HFFc6 (cell line): ENCODE results near the gene SBNO2. TPM values are rescaled to one million over a fixed set of nuclear protein-coding genes. Genes with fewer than 3 reads are reported as not detected.

Experiments used
- DNase-seq: peaks from one replicate; pipeline ENCODE4 v3.0.0-alpha.2; 2018
- H3K27ac Mint-ChIP-seq: 2 replicates; pipeline ENCODE4 v1.8.0; 2020; ENCODE audit warnings: mild to moderate bottlenecking, mixed read lengths
- H3K27me3 Mint-ChIP-seq: 2 replicates; pipeline ENCODE4 v1.8.0; 2021; ENCODE audit warnings: mild to moderate bottlenecking, moderate library complexity, mixed read lengths; ENCODE audit not compliant: insufficient read depth
- H3K36me3 Mint-ChIP-seq: 2 replicates; pipeline ENCODE4 v1.8.0; 2021; ENCODE audit warnings: low read depth, mixed read lengths
- H3K4me1 Mint-ChIP-seq: 2 replicates; pipeline ENCODE4 v1.8.0; 2020; ENCODE audit warnings: low read depth, mixed read lengths
- H3K4me3 Mint-ChIP-seq: 2 replicates; pipeline ENCODE4 v1.8.0; 2020; ENCODE audit warnings: mild to moderate bottlenecking, moderate library complexity, mixed read lengths
- H3K9me3 Mint-ChIP-seq: 2 replicates; pipeline ENCODE4 v1.8.0; 2020; ENCODE audit warnings: mild to moderate bottlenecking, mixed read lengths
- total RNA-seq, 6 experiments: library from RNA; stranded (reverse); fragmentation: NEBNext Ultra II Directional; extraction: Animal tissue kit (Norgen Biotek cat#: 25700); gene quantifications; 2 replicates in 1 of 6; 3 replicates in 5 of 6; pipeline ENCODE4 v1.2.3, GENCODE V29; 2021
- TF ChIP-seq, protein P1 (sequence below): fragments of 200-600 bp; sonication (generic); IDR thresholded peaks from 2 replicates; pipeline ENCODE4 v1.5.0; 2021; ENCODE audit warnings: antibody characterized with exemption, mild to moderate bottlenecking

The SBNO2 gene
- total RNA-seq, 6 experiments from 2014 or later, result 33.7 to 49.8 (median 41.5) TPM

DNA sequence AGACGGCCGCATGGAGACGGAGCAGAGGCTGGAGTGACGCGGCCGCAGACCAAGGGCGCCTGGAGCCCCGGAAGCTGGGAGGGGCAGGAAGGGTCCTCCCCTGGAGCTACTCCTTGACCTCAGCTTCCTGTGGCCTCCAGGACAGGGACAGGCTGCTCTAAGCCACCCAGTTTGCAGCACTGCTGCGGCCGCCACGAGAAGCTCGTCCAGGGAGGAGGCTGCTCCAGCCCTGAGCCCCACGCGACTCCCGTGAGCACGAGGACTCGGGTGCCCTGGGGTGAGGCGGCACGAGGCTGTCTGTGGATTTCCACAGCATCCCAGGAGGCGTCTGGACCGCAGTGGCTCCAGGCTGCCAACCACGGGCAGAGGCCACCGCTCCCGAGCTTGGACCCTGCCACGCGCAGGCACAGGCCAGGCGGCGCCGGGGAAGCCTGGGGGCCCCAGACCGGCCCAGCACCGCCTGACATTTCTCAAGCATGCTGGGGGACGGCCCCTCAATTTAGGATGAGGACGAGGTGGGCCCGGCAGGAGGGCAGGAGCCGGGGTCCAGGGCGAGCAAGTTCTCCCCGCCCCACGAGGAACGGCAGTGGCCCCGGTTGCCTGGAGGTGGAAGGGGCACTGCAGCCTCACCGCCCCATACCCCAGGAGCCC is 10.7 kb downstream of the SBNO2 start:
- DNase-seq, result no peak
- Mint-ChIP-seq H3K27ac (no peak overlapping the region), H3K27me3 (no peaks in the 10 kb centered on the region; the same call in 1 of the 2 replicates), H3K4me3 (no peak overlapping the region), H3K36me3 (peaks cover 6% of the 10 kb centered on the region; the same call in 1 of the 2 replicates), H3K9me3 (no peaks in the 10 kb centered on the region), H3K4me1 (no peaks in the 10 kb centered on the region)
- TF ChIP-seq, protein P1, sequence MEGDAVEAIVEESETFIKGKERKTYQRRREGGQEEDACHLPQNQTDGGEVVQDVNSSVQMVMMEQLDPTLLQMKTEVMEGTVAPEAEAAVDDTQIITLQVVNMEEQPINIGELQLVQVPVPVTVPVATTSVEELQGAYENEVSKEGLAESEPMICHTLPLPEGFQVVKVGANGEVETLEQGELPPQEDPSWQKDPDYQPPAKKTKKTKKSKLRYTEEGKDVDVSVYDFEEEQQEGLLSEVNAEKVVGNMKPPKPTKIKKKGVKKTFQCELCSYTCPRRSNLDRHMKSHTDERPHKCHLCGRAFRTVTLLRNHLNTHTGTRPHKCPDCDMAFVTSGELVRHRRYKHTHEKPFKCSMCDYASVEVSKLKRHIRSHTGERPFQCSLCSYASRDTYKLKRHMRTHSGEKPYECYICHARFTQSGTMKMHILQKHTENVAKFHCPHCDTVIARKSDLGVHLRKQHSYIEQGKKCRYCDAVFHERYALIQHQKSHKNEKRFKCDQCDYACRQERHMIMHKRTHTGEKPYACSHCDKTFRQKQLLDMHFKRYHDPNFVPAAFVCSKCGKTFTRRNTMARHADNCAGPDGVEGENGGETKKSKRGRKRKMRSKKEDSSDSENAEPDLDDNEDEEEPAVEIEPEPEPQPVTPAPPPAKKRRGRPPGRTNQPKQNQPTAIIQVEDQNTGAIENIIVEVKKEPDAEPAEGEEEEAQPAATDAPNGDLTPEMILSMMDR, result no peak

GRCh38 chr19:1162404-1163282 is 11.4 kb downstream of the SBNO2 start:
- no peak for DNase-seq
- Mint-ChIP-seq H3K27ac (no peak overlapping the region), H3K4me3 (no peak overlapping the region), H3K9me3 (no peaks in the 10 kb centered on the region), H3K36me3 (peaks cover 6% of the 10 kb centered on the region; the same call in 1 of the 2 replicates), H3K27me3 (no peaks in the 10 kb centered on the region; the same call in 1 of the 2 replicates), H3K4me1 (no peaks in the 10 kb centered on the region)
- TF ChIP-seq, protein P1, result no peak

DNA sequence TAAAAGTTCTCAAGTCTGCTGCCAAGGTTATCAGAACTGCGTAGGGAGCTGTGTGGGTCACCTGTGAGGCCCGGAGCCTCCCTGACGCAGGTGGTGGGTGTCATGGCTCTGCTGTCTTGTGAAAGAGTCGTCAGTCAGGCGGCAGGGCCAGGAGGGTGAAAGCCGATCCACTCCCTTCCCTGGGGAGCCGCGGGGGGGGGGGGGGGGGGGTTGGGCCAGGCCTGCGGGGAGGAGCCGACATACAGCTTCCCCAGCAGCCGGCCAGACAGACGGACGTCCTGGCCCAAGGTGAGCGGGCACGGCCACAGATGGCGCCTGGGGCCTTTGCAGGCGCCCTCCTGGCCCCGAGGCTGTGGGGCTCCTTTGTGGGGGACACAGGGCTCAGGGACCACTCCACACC is 12.4 kb downstream of the SBNO2 start:
- no peak for DNase-seq

GRCh38 chr19:1159864-1160595 is 14.0 kb downstream of the SBNO2 start:
- no peaks in the 10 kb centered on the region for H3K27me3 Mint-ChIP-seq

More for the DNA sequence above, 12.4 kb downstream of the SBNO2 start:
- peaks cover 4% of the 10 kb centered on the region; the same call in 1 of the 2 replicates for H3K36me3 Mint-ChIP-seq
- H3K9me3 Mint-ChIP-seq, result no peaks in the 10 kb centered on the region
- H3K27ac Mint-ChIP-seq, result no peak overlapping the region
- no peak overlapping the region for H3K4me3 Mint-ChIP-seq
- H3K4me1 Mint-ChIP-seq, result no peaks in the 10 kb centered on the region
- H3K27me3 Mint-ChIP-seq, result no peaks in the 10 kb centered on the region; the same call in 1 of the 2 replicates
- TF ChIP-seq, protein P1, result no peak

More at GRCh38 chr19:1159864-1160595, 14.0 kb downstream of the SBNO2 start:
- TF ChIP-seq, protein P1, result no peak
- no peak overlapping the region for H3K27ac Mint-ChIP-seq
- no peak overlapping the region for H3K4me3 Mint-ChIP-seq
- no peaks in the 10 kb centered on the region for H3K36me3 Mint-ChIP-seq
- no peak for DNase-seq
- no peaks in the 10 kb centered on the region for H3K9me3 Mint-ChIP-seq
- no peaks in the 10 kb centered on the region for H3K4me1 Mint-ChIP-seq
